Parathyroid adenoma (tissue), 2 donors: ENCODE data around the gene TDP1.

ENCODE experiments used
- H2AFZ ChIP-seq: fragments of 300-600 bp; sonication (generic); one replicate; pipeline ENCODE4 v1.7.0; 2017; ENCODE audit warnings: antibody characterized with exemption, mild to moderate bottlenecking
- H3K27ac ChIP-seq: fragments of 300-600 bp; sonication (generic); one replicate; pipeline ENCODE4 v1.7.0; 2017
- H3K27me3 ChIP-seq: fragments of 300-600 bp; sonication (generic); one replicate; pipeline ENCODE4 v1.7.0; 2017; ENCODE audit warnings: low read length; ENCODE audit not compliant: control insufficient read depth, insufficient read depth
- H3K36me3 ChIP-seq: fragments of 300-600 bp; sonication (generic); one replicate; pipeline ENCODE4 v1.7.0; 2017; ENCODE audit warnings: low read length; ENCODE audit not compliant: control insufficient read depth, insufficient read depth
- H3K4me1 ChIP-seq: fragments of 300-600 bp; sonication (generic); one replicate; pipeline ENCODE4 v1.7.0; 2017; ENCODE audit warnings: control low read depth
- H3K4me2 ChIP-seq: fragments of 300-600 bp; sonication (generic); one replicate; pipeline ENCODE4 v1.7.0; 2017; ENCODE audit warnings: low read length
- H3K4me3 ChIP-seq: fragments of 300-600 bp; sonication (generic); one replicate; pipeline ENCODE4 v1.7.0; 2017; ENCODE audit warnings: low read depth, low read length
- H3K79me2 ChIP-seq: fragments of 300-600 bp; sonication (generic); one replicate; pipeline ENCODE4 v1.7.0; 2017; ENCODE audit warnings: control low read depth
- H3K9ac ChIP-seq: fragments of 300-600 bp; sonication (generic); one replicate; pipeline ENCODE4 v1.7.0; 2017; ENCODE audit warnings: mild to moderate bottlenecking
- H3K9me3 ChIP-seq: fragments of 300-600 bp; sonication (generic); one replicate; pipeline ENCODE4 v1.7.0; 2017; ENCODE audit warnings: low read length; ENCODE audit not compliant: control insufficient read depth
- TF ChIP-seq, protein P1 (sequence below): fragments of 300-600 bp; sonication (generic); IDR thresholded peaks from one replicate; pipeline ENCODE4 v1.7.0; 2017; ENCODE audit warnings: antibody characterized with exemption, mild to moderate bottlenecking
- donor health status: primary hyperparathyroidism.

Gene TDP1

DNA sequence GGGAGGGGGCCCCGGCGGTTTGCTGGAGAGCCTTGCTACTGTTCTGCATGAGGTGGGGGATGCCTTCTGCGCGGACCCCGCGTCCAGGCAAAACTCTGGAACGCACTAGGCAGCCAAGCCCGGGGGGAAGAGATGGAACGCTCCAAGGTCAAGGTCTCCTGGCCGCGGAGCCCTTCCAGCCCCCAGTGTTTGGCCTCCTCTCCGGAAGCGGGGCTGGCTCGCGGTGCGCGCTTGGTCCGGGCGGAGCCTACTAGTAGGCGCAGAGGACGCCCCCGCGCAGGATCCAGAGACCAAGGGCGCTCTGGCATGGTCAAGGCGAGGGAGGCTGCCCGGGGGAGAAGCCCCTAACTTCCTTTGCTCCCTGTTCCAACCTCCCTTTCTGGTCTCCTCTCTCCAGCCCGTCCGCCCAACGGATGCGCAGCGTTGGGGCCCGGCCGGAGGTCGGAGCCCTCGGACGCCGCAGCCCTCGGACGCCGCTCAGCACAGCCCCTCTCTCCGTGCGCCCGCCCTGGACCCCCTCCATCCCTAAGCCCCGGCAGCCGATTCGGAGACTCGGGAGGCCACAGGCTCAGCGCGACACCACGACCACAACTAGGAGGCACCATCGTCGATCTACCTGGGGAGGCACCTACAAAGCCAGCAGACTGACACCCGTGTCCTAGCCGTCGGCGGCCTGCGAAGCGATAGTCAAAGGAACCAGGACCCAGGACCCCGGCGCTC is 105.4 kb downstream of the TDP1 start:
- H2AFZ ChIP-seq: peak overlapping the region; percentile 81
- H3K36me3 ChIP-seq: no peaks in the 10 kb centered on the region
- H3K79me2 ChIP-seq: no peaks in the 10 kb centered on the region
- H3K27ac ChIP-seq: no peak overlapping the region
- peak overlapping the region; percentile 48 for H3K4me3 ChIP-seq
- no peaks in the 10 kb centered on the region for H3K4me1 ChIP-seq
- peak overlapping the region; percentile 72 for H3K4me2 ChIP-seq
- TF ChIP-seq, protein P1, sequence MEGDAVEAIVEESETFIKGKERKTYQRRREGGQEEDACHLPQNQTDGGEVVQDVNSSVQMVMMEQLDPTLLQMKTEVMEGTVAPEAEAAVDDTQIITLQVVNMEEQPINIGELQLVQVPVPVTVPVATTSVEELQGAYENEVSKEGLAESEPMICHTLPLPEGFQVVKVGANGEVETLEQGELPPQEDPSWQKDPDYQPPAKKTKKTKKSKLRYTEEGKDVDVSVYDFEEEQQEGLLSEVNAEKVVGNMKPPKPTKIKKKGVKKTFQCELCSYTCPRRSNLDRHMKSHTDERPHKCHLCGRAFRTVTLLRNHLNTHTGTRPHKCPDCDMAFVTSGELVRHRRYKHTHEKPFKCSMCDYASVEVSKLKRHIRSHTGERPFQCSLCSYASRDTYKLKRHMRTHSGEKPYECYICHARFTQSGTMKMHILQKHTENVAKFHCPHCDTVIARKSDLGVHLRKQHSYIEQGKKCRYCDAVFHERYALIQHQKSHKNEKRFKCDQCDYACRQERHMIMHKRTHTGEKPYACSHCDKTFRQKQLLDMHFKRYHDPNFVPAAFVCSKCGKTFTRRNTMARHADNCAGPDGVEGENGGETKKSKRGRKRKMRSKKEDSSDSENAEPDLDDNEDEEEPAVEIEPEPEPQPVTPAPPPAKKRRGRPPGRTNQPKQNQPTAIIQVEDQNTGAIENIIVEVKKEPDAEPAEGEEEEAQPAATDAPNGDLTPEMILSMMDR: no peak
- H3K27me3 ChIP-seq: no peaks in the 10 kb centered on the region
- no peak overlapping the region for H3K9ac ChIP-seq
- no peaks in the 10 kb centered on the region for H3K9me3 ChIP-seq

DNA sequence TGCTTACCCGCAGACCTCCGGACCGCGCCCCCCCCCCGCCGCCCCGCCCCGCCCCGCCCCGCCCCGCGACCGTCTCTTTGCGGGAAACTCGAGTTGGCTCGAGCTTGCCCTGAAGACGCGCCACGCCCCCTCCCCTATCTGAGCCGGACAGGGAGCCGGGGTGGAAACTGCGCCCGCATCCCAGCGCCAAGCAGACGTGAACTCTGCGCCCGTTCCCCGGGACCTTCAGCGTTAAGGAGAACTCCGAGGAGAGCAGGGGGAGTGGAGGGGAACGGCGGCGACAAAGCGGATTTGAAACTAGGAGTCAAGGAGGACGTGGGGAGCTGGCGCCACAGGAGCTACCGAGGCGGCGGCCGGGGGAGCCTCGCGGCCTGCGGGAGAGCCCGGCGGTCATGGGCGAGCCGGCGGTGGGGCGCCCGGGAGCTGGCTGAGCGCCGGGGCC is 106.0 kb downstream of the TDP1 start, which contains the start of gene KCNK13:
Gene KCNK13, plus strand, starts transcription at position 310 of the 442 bp plus-strand sequence. CDS start 212 bp downstream, outside the sequence.
- Histone ChIP-seq H3K9me3 (no peaks in the 10 kb centered on the region), H3K27ac (no peak within 1 kb of the TSS), H3K4me3 (peak within 1 kb of the TSS; percentile 48), H3K27me3 (no peaks in the 10 kb centered on the region), H3K4me1 (no peaks in the 10 kb centered on the region), H3K4me2 (peak within 1 kb of the TSS; percentile 74), H3K9ac (no peak within 1 kb of the TSS), H3K36me3 (no peaks in the 10 kb centered on the region), H2AFZ (peak within 1 kb of the TSS; percentile 81), H3K79me2 (no peaks in the 10 kb centered on the region)
- TF ChIP-seq, protein P1: no peak

- TF ChIP-seq, protein P1: no peak
- no peaks in the 10 kb centered on the region for H3K4me1 ChIP-seq
- no peaks in the 10 kb centered on the region for H3K27me3 ChIP-seq
- H3K9ac ChIP-seq: no peak overlapping the region
- H3K79me2 ChIP-seq: no peaks in the 10 kb centered on the region
- peak overlapping the region; percentile 71 for H2AFZ ChIP-seq
- H3K36me3 ChIP-seq: no peaks in the 10 kb centered on the region
- H3K27ac ChIP-seq: no peak overlapping the region
- peak overlapping the region; percentile 23 for H3K4me3 ChIP-seq
- no peaks in the 10 kb centered on the region for H3K9me3 ChIP-seq
- H3K4me2 ChIP-seq: peak overlapping the region; percentile 74
Measured at GRCh38 chr14:90062127-90062794, 106.5 kb downstream of the TDP1 start.

DNA sequence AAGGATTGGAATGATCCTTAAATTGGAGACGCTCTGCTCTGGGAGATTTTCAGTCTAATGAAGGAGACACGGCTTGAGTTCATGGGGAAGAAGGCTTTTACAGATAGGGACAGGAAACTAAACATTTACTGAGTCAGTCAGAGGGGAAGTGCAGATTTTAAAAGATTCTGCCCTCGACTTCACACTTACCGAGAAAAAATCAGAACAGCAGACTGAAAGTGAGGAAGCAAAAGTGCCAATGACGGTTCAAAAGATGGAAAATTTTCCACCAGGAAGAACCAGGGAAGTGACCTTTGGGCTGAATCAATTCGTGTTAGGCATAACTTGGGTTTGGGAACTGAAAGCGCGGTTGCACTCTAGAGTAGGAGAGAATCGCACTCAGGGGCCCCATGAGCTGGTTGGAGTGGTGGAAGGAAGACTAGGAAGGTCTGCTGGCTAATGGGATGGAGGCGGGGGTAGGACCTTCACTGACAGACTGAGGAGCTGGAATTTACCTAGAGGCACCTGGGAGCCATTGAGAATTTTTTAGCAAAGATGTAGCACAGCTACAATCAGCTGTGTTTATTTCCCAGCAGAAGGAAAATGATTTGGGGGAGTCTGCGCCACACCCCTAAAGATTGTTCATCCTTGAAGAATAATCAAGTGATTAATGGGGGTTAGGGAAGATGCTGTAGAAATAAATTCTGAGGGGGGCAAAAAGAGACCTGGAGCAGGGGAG is 107.3 kb downstream of the TDP1 start:
- H3K9me3 ChIP-seq: no peaks in the 10 kb centered on the region
- H3K27me3 ChIP-seq: no peaks in the 10 kb centered on the region
- no peak overlapping the region for H3K4me2 ChIP-seq
- no peak overlapping the region for H3K27ac ChIP-seq
- H3K9ac ChIP-seq: no peak overlapping the region
- H3K4me3 ChIP-seq: no peak overlapping the region
- H3K79me2 ChIP-seq: no peaks in the 10 kb centered on the region
- no peak overlapping the region for H2AFZ ChIP-seq
- H3K36me3 ChIP-seq: no peaks in the 10 kb centered on the region
- H3K4me1 ChIP-seq: no peaks in the 10 kb centered on the region
- TF ChIP-seq, protein P1: no peak
